Left lung (tissue), 10 donors: ENCODE results near the gene CAMTA1. TPM values are rescaled to one million over a fixed set of nuclear protein-coding genes. Genes with fewer than 3 reads are reported as not detected.
A peak's percentile ranks its signal among the peaks of the same experiment; 100 is the strongest.

Experiments
- ATAC-seq: fragments of 200-7000 bp; cut with Tn5 transposase; one replicate; pipeline ENCODE4 v1.9.1; 2020; ENCODE audit warnings: moderate library complexity
- DNase-seq, 4 donors: peaks; one replicate each; pipeline ENCODE4 v3.0.0-alpha.2; 2013 to 2020
- H3K27ac ChIP-seq, 2 donors: fragments of 200-600 bp; sonication (generic) in 1 of 2; one replicate each; pipeline versions ENCODE4 v1.5.0 to v1.8.0; 2020 to 2021
- H3K27me3 ChIP-seq, 2 donors: fragments of 200-600 bp; sonication (generic) in 1 of 2; one replicate each; pipeline versions ENCODE4 v1.5.0 to v1.8.0; 2020 to 2021
- H3K36me3 ChIP-seq, 2 donors: fragments of 200-600 bp; sonication (generic) in 1 of 2; one replicate each; pipeline versions ENCODE4 v1.5.0 to v1.8.0; 2020 to 2021
- H3K4me1 ChIP-seq, 2 donors: fragments of 200-600 bp; one replicate each; pipeline ENCODE4 v1.8.0; 2021
- H3K4me3 ChIP-seq, 2 donors: fragments of 200-600 bp; sonication (generic) in 1 of 2; one replicate each; pipeline versions ENCODE4 v1.5.0 to v1.8.0; 2020 to 2021; ENCODE audit warnings: mild to moderate bottlenecking in 1 of 2
- H3K9me3 ChIP-seq, 2 donors: fragments of 200-600 bp; sonication (generic) in 1 of 2; one replicate each; pipeline versions ENCODE4 v1.5.0 to v1.8.0; 2020 to 2021
- CTCF ChIP-seq, 2 donors: fragments of 200-600 bp; sonication (generic) in 1 of 2; IDR thresholded peaks; one replicate each; pipeline versions ENCODE4 v1.5.0 to v1.8.0; 2021; ENCODE audit warnings: antibody characterized with exemption in 2 of 2
- intact Hi-C, 2 donors: fragments of 100-400 bp; cut with DNase I; formaldehyde crosslinking; loops; one replicate each; pipeline versions ENCODE4 v1.11.2 to v1.14.2; 2022
- polyA plus RNA-seq, 6 donors: library from polyadenylated mRNA; unstranded; fragments of 120-200 nt; gene quantifications; one replicate each; pipeline ENCODE4 v1.2.1, GENCODE V29; 2013; ENCODE audit not compliant: insufficient read length in 6 of 6
- total RNA-seq, 2 donors: library from RNA; stranded (reverse); fragmentation: NEBNext Ultra II Directional; extraction: Animal tissue kit (Norgen Biotek cat#: 25700); gene quantifications; one replicate each; pipeline ENCODE4 v1.2.1, GENCODE V29; 2021
- donor health status: DM: no; HTN: yes; CAD: no.
- donor health status: DM: no; HTN: no; CAD: no.

CAMTA1 gene
- total and polyA plus RNA-seq, 8 donors = 42.7 to 69.1 (median 49.4) TPM

- Histone ChIP-seq H3K4me3 (no peak overlapping the region), H3K9me3 (no peaks in the 10 kb centered on the region), H3K27me3 (peaks cover 0 to 43% of the 10 kb centered on the region in 2 donors), H3K27ac (no peak overlapping the region), H3K36me3 (no peaks in the 10 kb centered on the region), H3K4me1 (no peaks in the 10 kb centered on the region)
- intact Hi-C loops = no loop called here
- DNase-seq (peak in 1 of 4 donors; percentile 34), ATAC-seq (no peak)
- no peak for TF ChIP-seq CTCF (IDR thresholded peaks at IDR 0.05)
Observed at GRCh38 chr1:7208647-7209180, 423.5 kb downstream of the CAMTA1 start.

GRCh38 chr1:7209336-7209735 lies 424.1 kb downstream of the CAMTA1 start:
- no peak overlapping the region for H3K4me3 ChIP-seq
- H3K4me1 ChIP-seq = no peaks in the 10 kb centered on the region
- no peak for TF ChIP-seq CTCF (IDR thresholded peaks at IDR 0.05)
- DNase-seq (no peak), ATAC-seq (no peak)
- H3K27ac ChIP-seq = no peak overlapping the region
- H3K9me3 ChIP-seq = no peaks in the 10 kb centered on the region
- H3K27me3 ChIP-seq = peaks cover 0 to 43% of the 10 kb centered on the region in 2 donors
- intact Hi-C loops = no loop called here
- no peaks in the 10 kb centered on the region for H3K36me3 ChIP-seq

GRCh38 chr1:7218210-7218832 lies 433.1 kb downstream of the CAMTA1 start:
- peak; percentile 40 to 51 for TF ChIP-seq CTCF (IDR thresholded peaks at IDR 0.05)
- H3K27me3 ChIP-seq = peaks cover 0 to 23% of the 10 kb centered on the region in 2 donors
- intact Hi-C loops = no loop called here
- H3K36me3 ChIP-seq = no peaks in the 10 kb centered on the region
- no peak overlapping the region for H3K27ac ChIP-seq
- ATAC-seq (peak; percentile 57), DNase-seq (peak in 1 of 4 donors; percentile 24)
- no peaks in the 10 kb centered on the region for H3K4me1 ChIP-seq
- H3K4me3 ChIP-seq = no peak overlapping the region
- no peaks in the 10 kb centered on the region for H3K9me3 ChIP-seq

GRCh38 chr1:7219031-7219430 lies 433.8 kb downstream of the CAMTA1 start:
- intact Hi-C loops = no loop called here

More at GRCh38 chr1:7219031-7219430, 433.8 kb downstream of the CAMTA1 start:
- Histone ChIP-seq H3K4me3 (no peak overlapping the region), H3K27ac (no peak overlapping the region), H3K27me3 (peaks cover 0 to 23% of the 10 kb centered on the region in 2 donors), H3K4me1 (no peaks in the 10 kb centered on the region), H3K36me3 (no peaks in the 10 kb centered on the region), H3K9me3 (no peaks in the 10 kb centered on the region)
- DNase-seq = no peak
- TF ChIP-seq CTCF (IDR thresholded peaks at IDR 0.05) = no peak
- no peak for ATAC-seq
